HepG2 (cell line): Measurements from ENCODE around the gene ARHGEF26. TPM values are rescaled to one million over a fixed set of nuclear protein-coding genes. Genes with fewer than 3 reads are reported as not detected.

Source experiments
- GATAD2A ChIP-seq: IDR thresholded peaks from 2 replicates; pipeline ENCODE4 v1.6.1; 2016
- HDAC2 ChIP-seq: sonication (generic); formaldehyde crosslinking; IDR thresholded peaks from 2 replicates; pipeline ENCODE4 v1.4.0; 2020; ENCODE audit warnings: missing genetic modification reagents
- NCOA2 ChIP-seq: sonication (generic); formaldehyde crosslinking; IDR thresholded peaks from 2 replicates; pipeline ENCODE4 v1.8.0; 2022; ENCODE audit warnings: inconsistent platforms
- ZNF256 ChIP-seq: sonication (generic); formaldehyde crosslinking; conservative IDR thresholded peaks from 2 replicates; pipeline ENCODE4 v1.4.0; 2020; ENCODE audit warnings: missing genetic modification reagents
- ZNF333 ChIP-seq: sonication (generic); formaldehyde crosslinking; IDR thresholded peaks from 2 replicates; pipeline ENCODE4 v1.4.0; 2020; ENCODE audit warnings: mild to moderate bottlenecking, missing genetic modification reagents, borderline replicate concordance
- ZNF879 ChIP-seq: sonication (generic); formaldehyde crosslinking; IDR thresholded peaks from 2 replicates; pipeline ENCODE4 v1.8.1; 2023; ENCODE audit warnings: missing genetic modification reagents
- polyA plus RNA-seq, 8 experiments: library from polyadenylated mRNA; depleted of rRNA in 3 of 8; stranded (reverse) in 7 of 8; unstranded in 1 of 8; fragments of >200 nt; fragmentation: Illumina TruSeq in 4 of 8; extraction: Trizol in 4 of 8; gene quantifications; 2 replicates each; pipeline versions ENCODE4 v1.2.1 to v1.2.3, GENCODE V29; 2011 to 2016; ENCODE audit warnings: low read depth in 4 of 8, missing spikeins in 1 of 8, mixed read lengths in 1 of 8; ENCODE audit not compliant: insufficient read depth in 1 of 8
- total RNA-seq, 5 experiments: library from RNA; depleted of rRNA; stranded (reverse); fragments of >200 nt; fragmentation: Illumina TruSeq; extraction: Trizol; gene quantifications; 2 replicates each; pipeline ENCODE4 v1.2.3, GENCODE V29; 2016; ENCODE audit warnings: low read depth in 1 of 5
- TF ChIP-seq, protein P1 (sequence below): sonication (generic); formaldehyde crosslinking; IDR thresholded peaks from 2 replicates; pipeline ENCODE4 v1.4.0; 2020; ENCODE audit warnings: missing genetic modification reagents
- TF ChIP-seq, protein P2 (sequence below), 2 experiments: sonication (generic) in 1 of 2; formaldehyde crosslinking in 1 of 2; IDR thresholded peaks; 2 replicates each; pipeline versions ENCODE4 v1.4.0 to v1.6.1; 2016 to 2020; ENCODE audit warnings: borderline replicate concordance in 1 of 2, low read depth in 1 of 2, mild to moderate bottlenecking in 1 of 2, missing genetic modification reagents in 1 of 2

ARHGEF26 gene
- total and polyA plus RNA-seq, 2 of the 13 experiments (the other 11 are each of a cell fraction or from before 2014, with no cell fraction given), result 0.74 to 6.1 TPM

DNA sequence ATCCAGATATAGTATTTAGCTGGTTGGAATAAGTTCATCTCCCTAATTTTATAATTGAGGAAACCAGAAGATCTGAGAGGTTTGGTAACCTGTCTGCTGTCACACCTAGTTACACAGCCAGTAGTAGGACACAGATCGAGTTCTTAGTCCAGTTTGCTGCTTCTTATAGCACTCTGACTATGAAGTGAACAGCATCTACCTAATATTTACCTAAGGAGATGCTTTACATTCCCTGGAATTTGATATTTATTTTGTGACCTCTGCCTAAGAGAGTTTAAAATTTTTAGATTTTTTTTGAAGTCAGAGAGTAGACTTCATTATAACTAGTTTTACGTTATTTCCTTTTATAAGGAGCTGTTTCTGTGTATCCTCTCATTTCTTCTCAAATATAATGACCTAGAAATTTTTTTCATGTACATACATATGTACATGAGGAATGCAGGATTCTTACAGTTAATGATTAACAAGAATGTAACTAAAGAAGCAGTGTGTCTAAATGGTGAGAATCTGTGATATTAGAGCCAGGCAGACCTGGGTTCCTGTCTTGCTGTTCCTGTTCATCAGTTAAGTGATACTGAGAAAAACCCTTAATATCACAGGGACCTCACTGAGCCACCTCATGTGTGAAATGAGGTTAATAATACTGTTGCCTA lies 4.3 kb downstream of the ARHGEF26 start (continued):
- peak; percentile 57 for TF ChIP-seq GATAD2A (CRISPR knock-in tag)
- no peak for TF ChIP-seq NCOA2 (CRISPR knock-in tag)
- TF ChIP-seq ZNF256 (CRISPR knock-in tag), result no peak
- TF ChIP-seq HDAC2 (CRISPR knock-in tag), result 0 out of 2 replicates have a peak, but pooled peaks have one; percentile 38
- TF ChIP-seq ZNF333 (CRISPR knock-in tag), result no peak
- no peak for TF ChIP-seq ZNF879
- TF ChIP-seq, protein P1, sequence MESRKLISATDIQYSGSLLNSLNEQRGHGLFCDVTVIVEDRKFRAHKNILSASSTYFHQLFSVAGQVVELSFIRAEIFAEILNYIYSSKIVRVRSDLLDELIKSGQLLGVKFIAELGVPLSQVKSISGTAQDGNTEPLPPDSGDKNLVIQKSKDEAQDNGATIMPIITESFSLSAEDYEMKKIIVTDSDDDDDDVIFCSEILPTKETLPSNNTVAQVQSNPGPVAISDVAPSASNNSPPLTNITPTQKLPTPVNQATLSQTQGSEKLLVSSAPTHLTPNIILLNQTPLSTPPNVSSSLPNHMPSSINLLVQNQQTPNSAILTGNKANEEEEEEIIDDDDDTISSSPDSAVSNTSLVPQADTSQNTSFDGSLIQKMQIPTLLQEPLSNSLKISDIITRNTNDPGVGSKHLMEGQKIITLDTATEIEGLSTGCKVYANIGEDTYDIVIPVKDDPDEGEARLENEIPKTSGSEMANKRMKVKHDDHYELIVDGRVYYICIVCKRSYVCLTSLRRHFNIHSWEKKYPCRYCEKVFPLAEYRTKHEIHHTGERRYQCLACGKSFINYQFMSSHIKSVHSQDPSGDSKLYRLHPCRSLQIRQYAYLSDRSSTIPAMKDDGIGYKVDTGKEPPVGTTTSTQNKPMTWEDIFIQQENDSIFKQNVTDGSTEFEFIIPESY (CRISPR knock-in tag), result no peak
- TF ChIP-seq, protein P2, sequence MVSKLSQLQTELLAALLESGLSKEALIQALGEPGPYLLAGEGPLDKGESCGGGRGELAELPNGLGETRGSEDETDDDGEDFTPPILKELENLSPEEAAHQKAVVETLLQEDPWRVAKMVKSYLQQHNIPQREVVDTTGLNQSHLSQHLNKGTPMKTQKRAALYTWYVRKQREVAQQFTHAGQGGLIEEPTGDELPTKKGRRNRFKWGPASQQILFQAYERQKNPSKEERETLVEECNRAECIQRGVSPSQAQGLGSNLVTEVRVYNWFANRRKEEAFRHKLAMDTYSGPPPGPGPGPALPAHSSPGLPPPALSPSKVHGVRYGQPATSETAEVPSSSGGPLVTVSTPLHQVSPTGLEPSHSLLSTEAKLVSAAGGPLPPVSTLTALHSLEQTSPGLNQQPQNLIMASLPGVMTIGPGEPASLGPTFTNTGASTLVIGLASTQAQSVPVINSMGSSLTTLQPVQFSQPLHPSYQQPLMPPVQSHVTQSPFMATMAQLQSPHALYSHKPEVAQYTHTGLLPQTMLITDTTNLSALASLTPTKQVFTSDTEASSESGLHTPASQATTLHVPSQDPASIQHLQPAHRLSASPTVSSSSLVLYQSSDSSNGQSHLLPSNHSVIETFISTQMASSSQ (IDR thresholded peaks at IDR 0.05; ENCODE audit: low read depth), result peak; percentile 79
- TF ChIP-seq, protein P2 (CRISPR knock-in tag; IDR thresholded peaks at IDR 0.05; ENCODE audit: borderline replicate concordance), result peak; percentile 86; the same call in 1 of the 2 replicates
